ENCODE results near the gene CCDC152.

Gene CCDC152

DNA sequence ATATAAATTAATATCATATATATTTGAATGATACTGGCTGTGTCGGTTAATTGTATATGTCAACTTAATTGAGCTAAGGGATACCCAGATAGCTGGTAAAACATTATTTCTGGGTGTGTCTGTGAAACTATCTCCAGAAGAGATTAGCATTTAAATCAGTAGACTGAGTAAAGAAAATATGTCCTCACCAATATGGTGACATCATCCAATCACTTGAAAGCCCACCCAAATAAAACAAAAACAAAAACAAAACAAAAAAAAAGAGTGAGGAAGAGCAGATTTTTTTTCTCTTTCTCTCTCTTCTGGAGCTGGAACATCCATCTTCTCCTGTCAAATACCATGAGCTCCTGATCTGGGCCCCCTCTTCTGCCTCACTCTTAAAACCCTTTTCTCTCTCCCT lies 15.7 kb upstream of the CCDC152 start:
- no peak for DNase-seq (ENCODE audit: extremely low read depth, low read depth)
- TF ChIP-seq CTCF (IDR thresholded peaks at IDR 0.05; ENCODE audit: low read depth, low read length): no peak

DNA sequence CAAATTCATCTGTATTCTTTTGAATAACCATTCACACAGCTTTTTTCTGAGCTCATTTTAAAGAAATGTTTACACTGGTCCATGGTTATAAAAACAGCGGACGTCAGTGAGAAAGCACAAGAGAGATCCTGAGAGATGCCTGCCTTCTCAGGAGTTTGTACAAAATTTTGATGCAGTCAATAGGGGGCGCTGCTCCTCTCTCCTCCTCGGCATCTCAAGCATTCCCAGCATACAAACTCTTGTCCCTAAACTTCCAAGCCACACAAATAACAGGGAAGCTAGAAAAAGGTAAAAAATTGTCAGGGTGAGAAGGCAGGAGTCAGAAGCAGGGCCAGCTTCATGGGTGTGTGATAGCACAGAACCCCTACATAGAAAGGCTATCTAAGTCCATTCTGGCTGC lies 11.2 kb upstream of the CCDC152 start:
- DNase-seq (ENCODE audit: extremely low read depth, low read depth): no peak
- peak; percentile 46 for TF ChIP-seq CTCF (IDR thresholded peaks at IDR 0.05; ENCODE audit: low read depth, low read length)

DNA sequence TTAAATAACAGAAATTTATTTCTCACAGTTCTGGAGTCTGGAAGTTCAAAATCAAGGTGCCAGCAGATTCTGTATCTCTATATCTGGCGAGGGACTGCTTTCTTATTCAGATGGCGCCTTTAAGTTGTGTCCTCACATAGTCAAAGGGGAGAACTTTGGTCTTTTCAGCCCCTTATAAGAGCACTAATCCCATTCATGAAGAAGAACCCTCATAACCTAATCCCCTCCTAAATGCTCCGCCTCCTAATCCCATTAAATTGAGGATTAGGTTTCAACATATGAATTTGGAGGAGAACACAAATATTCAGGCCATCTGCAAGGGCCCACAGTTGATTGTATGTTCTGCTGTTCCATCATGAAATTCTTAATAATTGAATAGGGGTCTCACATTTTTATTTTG lies 10.8 kb upstream of the CCDC152 start:
- TF ChIP-seq CTCF (IDR thresholded peaks at IDR 0.05; ENCODE audit: low read depth, low read length): no peak
- DNase-seq (ENCODE audit: extremely low read depth, low read depth): no peak

- TF ChIP-seq CTCF (IDR thresholded peaks at IDR 0.05; ENCODE audit: low read depth, low read length): no peak
- no peak for DNase-seq (ENCODE audit: extremely low read depth, low read depth)
Measured at GRCh38 chr5:42749020-42749419, 7.6 kb upstream of the CCDC152 start.

GRCh38 chr5:42750507-42750906 lies 6.1 kb upstream of the CCDC152 start:
- no peak for DNase-seq (ENCODE audit: extremely low read depth, low read depth)
- no peak for TF ChIP-seq CTCF (IDR thresholded peaks at IDR 0.05; ENCODE audit: low read depth, low read length)

DNA sequence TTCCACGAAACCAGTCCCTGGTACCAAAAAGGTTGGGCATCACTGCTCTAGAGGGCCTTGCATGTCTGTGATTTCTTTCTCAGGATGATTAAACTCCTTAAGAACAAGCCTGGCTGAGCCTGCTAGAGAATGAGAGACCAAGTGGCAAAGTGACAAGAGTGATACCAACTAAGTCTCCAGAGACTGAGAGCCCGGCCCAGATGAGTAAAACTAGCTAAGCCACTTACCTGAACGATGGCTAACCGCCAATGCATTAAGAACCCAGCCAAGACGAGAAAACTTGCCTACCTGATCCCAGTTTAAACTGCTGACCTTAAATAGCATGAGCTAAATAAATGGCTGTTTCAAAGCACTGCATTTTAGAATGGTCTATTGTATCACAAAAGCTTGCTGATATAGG lies 5.6 kb upstream of the CCDC152 start:
- TF ChIP-seq CTCF (IDR thresholded peaks at IDR 0.05; ENCODE audit: low read depth, low read length): no peak
- no peak for DNase-seq (ENCODE audit: extremely low read depth, low read depth)

GRCh38 chr5:42753099-42753498 lies 3.5 kb upstream of the CCDC152 start:
- TF ChIP-seq CTCF (IDR thresholded peaks at IDR 0.05; ENCODE audit: low read depth, low read length): no peak
- no peak for DNase-seq (ENCODE audit: extremely low read depth, low read depth)
